ENCODE measurements around the gene TSC22D2.

Gene TSC22D2

DNA sequence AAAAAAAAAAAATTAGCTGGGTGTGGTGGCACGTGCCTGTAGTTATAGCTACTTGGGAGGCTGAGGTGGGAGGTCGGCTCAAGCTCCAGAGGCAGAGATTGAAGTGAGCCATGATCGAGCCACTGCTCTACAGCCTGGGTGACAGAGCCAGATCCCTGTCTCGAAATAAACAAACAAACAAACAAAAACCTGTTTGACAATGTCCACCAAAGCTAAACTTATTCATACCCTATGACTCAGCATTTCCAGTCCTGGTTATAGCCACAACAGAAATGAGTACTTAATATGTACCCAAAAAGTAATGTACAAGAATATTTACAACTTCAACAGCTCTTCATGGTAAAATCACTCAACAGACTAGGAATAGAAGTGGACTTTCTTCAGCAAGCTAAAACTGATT lies 107.1 kb downstream of the TSC22D2 start:
- H3K4me3 ChIP-seq (ENCODE audit: control insufficient read depth, low read depth, low read length) = no peak overlapping the region
- no peak for DNase-seq (ENCODE audit: low read depth)
- TF ChIP-seq, protein P1, sequence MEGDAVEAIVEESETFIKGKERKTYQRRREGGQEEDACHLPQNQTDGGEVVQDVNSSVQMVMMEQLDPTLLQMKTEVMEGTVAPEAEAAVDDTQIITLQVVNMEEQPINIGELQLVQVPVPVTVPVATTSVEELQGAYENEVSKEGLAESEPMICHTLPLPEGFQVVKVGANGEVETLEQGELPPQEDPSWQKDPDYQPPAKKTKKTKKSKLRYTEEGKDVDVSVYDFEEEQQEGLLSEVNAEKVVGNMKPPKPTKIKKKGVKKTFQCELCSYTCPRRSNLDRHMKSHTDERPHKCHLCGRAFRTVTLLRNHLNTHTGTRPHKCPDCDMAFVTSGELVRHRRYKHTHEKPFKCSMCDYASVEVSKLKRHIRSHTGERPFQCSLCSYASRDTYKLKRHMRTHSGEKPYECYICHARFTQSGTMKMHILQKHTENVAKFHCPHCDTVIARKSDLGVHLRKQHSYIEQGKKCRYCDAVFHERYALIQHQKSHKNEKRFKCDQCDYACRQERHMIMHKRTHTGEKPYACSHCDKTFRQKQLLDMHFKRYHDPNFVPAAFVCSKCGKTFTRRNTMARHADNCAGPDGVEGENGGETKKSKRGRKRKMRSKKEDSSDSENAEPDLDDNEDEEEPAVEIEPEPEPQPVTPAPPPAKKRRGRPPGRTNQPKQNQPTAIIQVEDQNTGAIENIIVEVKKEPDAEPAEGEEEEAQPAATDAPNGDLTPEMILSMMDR (IDR thresholded peaks at IDR 0.05; ENCODE audit: control insufficient read depth, insufficient read depth, low read depth, low read length, missing control alignments) = no peak

Data from AG09309 (cell line).